ENCODE measurements around the gene CD82. TPM values are rescaled to one million over a fixed set of nuclear protein-coding genes. Genes with fewer than 3 reads are reported as not detected.

CD82 gene
- total RNA-seq, 1 donor, result 22.0 TPM

- Histone ChIP-seq H3K27me3 (ENCODE audit: insufficient read depth, low read length) (no peaks in the 10 kb centered on the region), H3K4me1 (ENCODE audit: insufficient read depth, low read length) (peaks cover 26% of the 10 kb centered on the region), H3K9me3 (ENCODE audit: low read depth, low read length) (no peaks in the 10 kb centered on the region), H3K4me3 (ENCODE audit: low read length) (no peak overlapping the region)
Measured at GRCh38 chr11:44617671-44618461, 52.4 kb downstream of the CD82 start.

GRCh38 chr11:44618561-44619425 lies 53.3 kb downstream of the CD82 start:
- Histone ChIP-seq H3K27me3 (ENCODE audit: insufficient read depth, low read length) (no peaks in the 10 kb centered on the region), H3K4me1 (ENCODE audit: insufficient read depth, low read length) (peaks cover 26% of the 10 kb centered on the region), H3K9me3 (ENCODE audit: low read depth, low read length) (no peaks in the 10 kb centered on the region), H3K4me3 (ENCODE audit: low read length) (no peak overlapping the region)

GRCh38 chr11:44620328-44620725 lies 54.9 kb downstream of the CD82 start:
- no peaks in the 10 kb centered on the region for H3K27me3 ChIP-seq (ENCODE audit: insufficient read depth, low read length)
- no peaks in the 10 kb centered on the region for H3K9me3 ChIP-seq (ENCODE audit: low read depth, low read length)
- no peak overlapping the region for H3K4me3 ChIP-seq (ENCODE audit: low read length)
- peaks cover 24% of the 10 kb centered on the region for H3K4me1 ChIP-seq (ENCODE audit: insufficient read depth, low read length)

GRCh38 chr11:44621140-44621681 lies 55.7 kb downstream of the CD82 start:
- H3K4me1 ChIP-seq (ENCODE audit: insufficient read depth, low read length), result peaks cover 33% of the 10 kb centered on the region
- no peak overlapping the region for H3K4me3 ChIP-seq (ENCODE audit: low read length)
- H3K27me3 ChIP-seq (ENCODE audit: insufficient read depth, low read length), result no peaks in the 10 kb centered on the region
- no peaks in the 10 kb centered on the region for H3K9me3 ChIP-seq (ENCODE audit: low read depth, low read length)

GRCh38 chr11:44621784-44622183 lies 56.3 kb downstream of the CD82 start:
- Histone ChIP-seq H3K27me3 (ENCODE audit: insufficient read depth, low read length) (no peaks in the 10 kb centered on the region), H3K9me3 (ENCODE audit: low read depth, low read length) (no peaks in the 10 kb centered on the region), H3K4me1 (ENCODE audit: insufficient read depth, low read length) (peaks cover 31% of the 10 kb centered on the region), H3K4me3 (ENCODE audit: low read length) (no peak overlapping the region)

- Histone ChIP-seq H3K4me3 (ENCODE audit: low read length) (no peak overlapping the region), H3K4me1 (ENCODE audit: insufficient read depth, low read length) (peaks cover 30% of the 10 kb centered on the region), H3K27me3 (ENCODE audit: insufficient read depth, low read length) (no peaks in the 10 kb centered on the region), H3K9me3 (ENCODE audit: low read depth, low read length) (no peaks in the 10 kb centered on the region)
Measured at GRCh38 chr11:44622190-44622650, 56.8 kb downstream of the CD82 start.

- H3K9me3 ChIP-seq (ENCODE audit: low read depth, low read length), result no peaks in the 10 kb centered on the region
- no peaks in the 10 kb centered on the region for H3K27me3 ChIP-seq (ENCODE audit: insufficient read depth, low read length)
- peaks cover 30% of the 10 kb centered on the region for H3K4me1 ChIP-seq (ENCODE audit: insufficient read depth, low read length)
- no peak overlapping the region for H3K4me3 ChIP-seq (ENCODE audit: low read length)
Measured at GRCh38 chr11:44622721-44623258, 57.3 kb downstream of the CD82 start.

- Histone ChIP-seq H3K27me3 (ENCODE audit: insufficient read depth, low read length) (no peaks in the 10 kb centered on the region), H3K4me3 (ENCODE audit: low read length) (no peak overlapping the region), H3K9me3 (ENCODE audit: low read depth, low read length) (no peaks in the 10 kb centered on the region), H3K4me1 (ENCODE audit: insufficient read depth, low read length) (peaks cover 30% of the 10 kb centered on the region)
Measured at GRCh38 chr11:44623341-44623730, 57.9 kb downstream of the CD82 start.

- H3K4me1 ChIP-seq (ENCODE audit: insufficient read depth, low read length), result peaks cover 30% of the 10 kb centered on the region
- no peak overlapping the region for H3K4me3 ChIP-seq (ENCODE audit: low read length)
- no peaks in the 10 kb centered on the region for H3K9me3 ChIP-seq (ENCODE audit: low read depth, low read length)
- no peaks in the 10 kb centered on the region for H3K27me3 ChIP-seq (ENCODE audit: insufficient read depth, low read length)
Measured at GRCh38 chr11:44623731-44624491, 58.4 kb downstream of the CD82 start.

GRCh38 chr11:44624761-44625221 lies 59.3 kb downstream of the CD82 start:
- Histone ChIP-seq H3K27me3 (ENCODE audit: insufficient read depth, low read length) (no peaks in the 10 kb centered on the region), H3K4me3 (ENCODE audit: low read length) (no peak overlapping the region), H3K4me1 (ENCODE audit: insufficient read depth, low read length) (peaks cover 30% of the 10 kb centered on the region), H3K9me3 (ENCODE audit: low read depth, low read length) (no peaks in the 10 kb centered on the region)

- H3K4me1 ChIP-seq (ENCODE audit: insufficient read depth, low read length), result peaks cover 30% of the 10 kb centered on the region
- H3K27me3 ChIP-seq (ENCODE audit: insufficient read depth, low read length), result no peaks in the 10 kb centered on the region
- no peak overlapping the region for H3K4me3 ChIP-seq (ENCODE audit: low read length)
- no peaks in the 10 kb centered on the region for H3K9me3 ChIP-seq (ENCODE audit: low read depth, low read length)
Measured at GRCh38 chr11:44625759-44626523, 60.5 kb downstream of the CD82 start.

GRCh38 chr11:44626645-44627044 lies 61.2 kb downstream of the CD82 start:
- Histone ChIP-seq H3K27me3 (ENCODE audit: insufficient read depth, low read length) (no peaks in the 10 kb centered on the region), H3K9me3 (ENCODE audit: low read depth, low read length) (no peaks in the 10 kb centered on the region), H3K4me1 (ENCODE audit: insufficient read depth, low read length) (peaks cover 30% of the 10 kb centered on the region), H3K4me3 (ENCODE audit: low read length) (no peak overlapping the region)

GRCh38 chr11:44627165-44627789 lies 61.8 kb downstream of the CD82 start:
- Histone ChIP-seq H3K4me1 (ENCODE audit: insufficient read depth, low read length) (peaks cover 30% of the 10 kb centered on the region), H3K27me3 (ENCODE audit: insufficient read depth, low read length) (no peaks in the 10 kb centered on the region), H3K9me3 (ENCODE audit: low read depth, low read length) (no peaks in the 10 kb centered on the region), H3K4me3 (ENCODE audit: low read length) (no peak overlapping the region)

All from mononuclear cell (primary cell).